ENCODE results near the gene HFE. TPM values are rescaled to one million over a fixed set of nuclear protein-coding genes. Genes with fewer than 3 reads are reported as not detected.

HFE gene
- total RNA-seq, 4 donors from 2014 or later: 1.6 to 7.8 (median 5.0) TPM

GRCh38 chr6:26054781-26055718 lies 32.2 kb upstream of the HFE start:
- H3K4me3 ChIP-seq: peak overlapping the region; percentile 45 to 90 (median 62)
- intact Hi-C loops (cut with DNase I; ENCODE audit: low total_unique reads): no loop called here
- no peaks in the 10 kb centered on the region for H3K27me3 ChIP-seq
- H3K27ac ChIP-seq: peak overlapping the region; percentile 92 to 100 (median 96)
- peak; percentile 90 for DNase-seq
- TF ChIP-seq POLR2AphosphoS5 (IDR thresholded peaks at IDR 0.05) (peak in 2 of 3 donors; percentile 84 to 85), CTCF (IDR thresholded peaks at IDR 0.05) (peak in 3 of 5 experiments; percentile 15 to 70 (median 66)), EP300 (IDR thresholded peaks at IDR 0.05; ENCODE audit: low read depth) (no peak), POLR2A (IDR thresholded peaks at IDR 0.05) (peak; percentile 68)
- H3K36me3 ChIP-seq: no peaks in the 10 kb centered on the region
- H3K9me3 ChIP-seq: no peaks in the 10 kb centered on the region
- in situ Hi-C loops (cut with MboI; ENCODE audit: low pct_ligation_motif_present in 1 of 4, low pct_unique_long_range_greater_than_20kb in 1 of 4, low sequenced_read_pairs in 3 of 4): loop anchor here in 2 of 4 donors (5.0 kb wide), 1 partner anchor 47 kb away; a partner anchor contains a TSS
- peaks cover 0 to 38% (median 13%) of the 10 kb centered on the region in 4 donors for H3K4me1 ChIP-seq
- 0 to 1% methylated on average over 19 to 31 of the region's 31 CpGs for WGBS, 2 donors (ENCODE audit: low coverage in 1 of 2)

GRCh38 chr6:26055719-26056582 lies 31.3 kb upstream of the HFE start:
- in situ Hi-C loops (cut with MboI; ENCODE audit: low pct_ligation_motif_present in 1 of 4, low pct_unique_long_range_greater_than_20kb in 1 of 4, low sequenced_read_pairs in 3 of 4): loop anchor here in 2 of 4 donors (5.0 kb wide), 1 partner anchor 46 kb away; a partner anchor contains a TSS
- 1% methylated on average over 49 of the region's 51 CpGs; no CpG with 5 or more reads in 1 of the 2 donors for WGBS, 2 donors (ENCODE audit: low coverage in 1 of 2)
- Histone ChIP-seq H3K27me3 (no peaks in the 10 kb centered on the region), H3K4me1 (peaks cover 0 to 43% (median 13%) of the 10 kb centered on the region in 4 donors), H3K27ac (peak overlapping the region; percentile 92 to 100 (median 96)), H3K9me3 (no peaks in the 10 kb centered on the region), H3K36me3 (no peaks in the 10 kb centered on the region), H3K4me3 (peak overlapping the region; percentile 45 to 90 (median 62))
- peak; percentile 94 for DNase-seq
- TF ChIP-seq CTCF (IDR thresholded peaks at IDR 0.05) (no peak), POLR2A (IDR thresholded peaks at IDR 0.05) (peak; percentile 100), EP300 (IDR thresholded peaks at IDR 0.05; ENCODE audit: low read depth) (peak; percentile 13), POLR2AphosphoS5 (IDR thresholded peaks at IDR 0.05) (peak; percentile 99 to 100 (median 100))
- intact Hi-C loops (cut with DNase I; ENCODE audit: low total_unique reads): no loop called here

GRCh38 chr6:26056583-26057350 lies 30.5 kb upstream of the HFE start:
- DNase-seq: peak; percentile 24
- in situ Hi-C loops (cut with MboI; ENCODE audit: low pct_ligation_motif_present in 1 of 4, low pct_unique_long_range_greater_than_20kb in 1 of 4, low sequenced_read_pairs in 3 of 4) (loop anchor here in 2 of 4 donors (5.0 kb wide), 1 partner anchor 46 kb away; a partner anchor contains a TSS), intact Hi-C loops (cut with DNase I; ENCODE audit: low total_unique reads) (no loop called here)
- WGBS, 2 donors (ENCODE audit: low coverage in 1 of 2): 0 to 1% methylated on average over 11 to 14 of the region's 14 CpGs
- peak overlapping the region; percentile 11 to 90 (median 62) for H3K4me3 ChIP-seq
- no peaks in the 10 kb centered on the region for H3K9me3 ChIP-seq
- TF ChIP-seq POLR2A (IDR thresholded peaks at IDR 0.05) (no peak), POLR2AphosphoS5 (IDR thresholded peaks at IDR 0.05) (no peak), EP300 (IDR thresholded peaks at IDR 0.05; ENCODE audit: low read depth) (no peak), CTCF (IDR thresholded peaks at IDR 0.05) (no peak)
- H3K36me3 ChIP-seq: no peaks in the 10 kb centered on the region
- H3K27ac ChIP-seq: peak overlapping the region; percentile 92 to 100 (median 96)
- H3K27me3 ChIP-seq: no peaks in the 10 kb centered on the region
- peaks cover 0 to 39% (median 13%) of the 10 kb centered on the region in 4 donors for H3K4me1 ChIP-seq
